GM12891 (cell line): ENCODE results near the gene NPPA.

ENCODE experiments used
- PAX5 ChIP-seq: IDR thresholded peaks from 2 replicates; pipeline ENCODE4 v1.6.1; 2011; ENCODE audit warnings: low read length, moderate library complexity, mild to moderate bottlenecking; ENCODE audit not compliant: insufficient read depth, severe bottlenecking
- POLR2A ChIP-seq: IDR thresholded peaks from 2 replicates; pipeline ENCODE4 v1.6.1; 2011; ENCODE audit warnings: low read depth, low read length, control low read depth
- POLR2AphosphoS5 ChIP-seq: IDR thresholded peaks from 2 replicates; pipeline ENCODE4 v1.6.1; 2011; ENCODE audit warnings: low read depth, low read length, control low read depth
- POU2F2 ChIP-seq: IDR thresholded peaks from 2 replicates; pipeline ENCODE4 v1.6.1; 2011; ENCODE audit warnings: low read depth, mild to moderate bottlenecking, control low read depth, low read length, moderate library complexity
- SPI1 ChIP-seq: IDR thresholded peaks from 2 replicates; pipeline ENCODE4 v1.6.1; 2011; ENCODE audit warnings: low read depth, low read length, control low read depth
- TAF1 ChIP-seq: IDR thresholded peaks from 2 replicates; pipeline ENCODE4 v1.6.1; 2011; ENCODE audit warnings: low read depth, low read length, control low read depth

GRCh38 chr1:11847667-11848372 lies at the start of gene NPPA:
- no peak for TF ChIP-seq POLR2A
- TF ChIP-seq TAF1: no peak
- no peak for TF ChIP-seq POU2F2
- no peak for TF ChIP-seq POLR2AphosphoS5
- TF ChIP-seq SPI1: no peak
- no peak for TF ChIP-seq PAX5
